Tongue (tissue), 2 donors: ENCODE data around the gene RAB8A. TPM values are rescaled to one million over a fixed set of nuclear protein-coding genes. Genes with fewer than 3 reads are reported as not detected.

Experiments
- DNase-seq: peaks from one replicate; pipeline ENCODE4 v3.0.0-alpha.2; 2015
- total RNA-seq: library from RNA; depleted of rRNA; stranded (reverse); fragments of >200 nt; gene quantifications from one replicate; pipeline ENCODE4 v1.2.3, GENCODE V29; 2014

Gene RAB8A
- 36.4 TPM for total RNA-seq

- DNase-seq, result peak; percentile 100
These were observed at the start of gene RAB8A for GRCh38 chr19:16111160-16111908. Gene RAB8A (plus strand): TSS chr19:16111889. CDS start chr19:16111902, 13 bp downstream.

- no peak for DNase-seq
These were observed 49.7 kb upstream of the RAB8A start for GRCh38 chr19:16061943-16062342.

GRCh38 chr19:16062789-16063188 lies 48.9 kb upstream of the RAB8A start:
- peak; percentile 35 for DNase-seq

- no peak for DNase-seq
These were observed 47.3 kb upstream of the RAB8A start for GRCh38 chr19:16064209-16064889.

GRCh38 chr19:16066611-16067104 lies 45.0 kb upstream of the RAB8A start:
- DNase-seq, result no peak

GRCh38 chr19:16067205-16067938 lies 44.3 kb upstream of the RAB8A start:
- DNase-seq, result no peak

- DNase-seq, result no peak
These were observed 42.9 kb upstream of the RAB8A start for GRCh38 chr19:16068696-16069259.

GRCh38 chr19:16069813-16070365 lies 41.8 kb upstream of the RAB8A start:
- no peak for DNase-seq

- DNase-seq, result peak; percentile 28
These were observed 41.2 kb upstream of the RAB8A start for GRCh38 chr19:16070366-16070990.

- no peak for DNase-seq
These were observed 40.5 kb upstream of the RAB8A start for GRCh38 chr19:16071072-16071691.

GRCh38 chr19:16073481-16073880 lies 38.2 kb upstream of the RAB8A start:
- no peak for DNase-seq

- no peak for DNase-seq
These were observed 37.7 kb upstream of the RAB8A start for GRCh38 chr19:16073988-16074387.

GRCh38 chr19:16074488-16075365 lies 37.0 kb upstream of the RAB8A start:
- DNase-seq, result no peak

- no peak for DNase-seq
These were observed 36.1 kb upstream of the RAB8A start for GRCh38 chr19:16075430-16076153.

- DNase-seq, result peak; percentile 97
These were observed 35.3 kb upstream of the RAB8A start, which contains the start of gene TPM4 for GRCh38 chr19:16076154-16076957. Gene TPM4 (plus strand): TSS chr19:16076495. CDS start chr19:16076566, 71 bp downstream.

- peak; percentile 54 for DNase-seq
These were observed 34.6 kb upstream of the RAB8A start for GRCh38 chr19:16076958-16077611.

- peak; percentile 83 for DNase-seq
These were observed 33.5 kb upstream of the RAB8A start for GRCh38 chr19:16077984-16078758.
